ENCODE results near the gene DUSP28. TPM values are rescaled to one million over a fixed set of nuclear protein-coding genes. Genes with fewer than 3 reads are reported as not detected.

The DUSP28 gene
- total and polyA plus RNA-seq, 2 of the 13 experiments (the other 11 are each of a cell fraction or from before 2014, with no cell fraction given), result 5.2 to 8.6 TPM

DNA sequence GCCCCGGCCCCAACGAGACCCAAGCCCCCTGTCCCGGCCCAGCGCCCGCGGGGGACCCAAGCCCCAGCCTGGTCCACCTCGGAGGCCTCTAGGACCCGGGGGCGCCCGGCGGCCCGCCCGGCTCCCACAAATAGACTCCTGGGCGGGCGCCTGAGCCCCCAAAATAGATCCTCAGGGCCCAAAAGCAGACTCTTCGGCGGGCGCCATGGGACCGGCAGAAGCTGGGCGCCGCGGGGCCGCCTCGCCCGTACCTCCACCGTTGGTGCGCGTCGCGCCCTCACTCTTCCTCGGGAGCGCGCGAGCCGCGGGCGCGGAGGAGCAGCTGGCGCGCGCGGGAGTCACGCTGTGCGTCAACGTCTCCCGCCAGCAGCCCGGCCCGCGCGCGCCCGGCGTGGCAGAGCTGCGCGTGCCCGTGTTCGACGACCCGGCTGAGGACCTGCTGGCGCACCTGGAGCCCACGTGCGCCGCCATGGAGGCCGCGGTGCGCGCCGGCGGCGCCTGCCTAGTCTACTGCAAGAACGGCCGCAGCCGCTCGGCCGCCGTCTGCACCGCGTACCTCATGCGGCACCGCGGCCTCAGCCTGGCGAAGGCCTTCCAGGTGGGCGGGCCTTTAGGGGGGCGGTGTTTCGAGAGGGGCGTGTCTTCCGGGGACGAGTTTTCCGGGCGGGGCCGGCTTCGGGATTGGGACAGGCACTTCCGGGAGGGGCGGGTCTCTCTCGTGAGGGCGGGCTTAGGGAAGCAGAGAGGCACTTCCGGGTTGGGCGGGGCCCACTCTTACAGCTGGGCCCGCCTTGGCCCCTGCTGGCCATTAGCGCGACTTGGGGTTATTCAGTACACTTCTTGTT lies 545 bp downstream of the DUSP28 start (continued):
- TF ChIP-seq, protein P1, sequence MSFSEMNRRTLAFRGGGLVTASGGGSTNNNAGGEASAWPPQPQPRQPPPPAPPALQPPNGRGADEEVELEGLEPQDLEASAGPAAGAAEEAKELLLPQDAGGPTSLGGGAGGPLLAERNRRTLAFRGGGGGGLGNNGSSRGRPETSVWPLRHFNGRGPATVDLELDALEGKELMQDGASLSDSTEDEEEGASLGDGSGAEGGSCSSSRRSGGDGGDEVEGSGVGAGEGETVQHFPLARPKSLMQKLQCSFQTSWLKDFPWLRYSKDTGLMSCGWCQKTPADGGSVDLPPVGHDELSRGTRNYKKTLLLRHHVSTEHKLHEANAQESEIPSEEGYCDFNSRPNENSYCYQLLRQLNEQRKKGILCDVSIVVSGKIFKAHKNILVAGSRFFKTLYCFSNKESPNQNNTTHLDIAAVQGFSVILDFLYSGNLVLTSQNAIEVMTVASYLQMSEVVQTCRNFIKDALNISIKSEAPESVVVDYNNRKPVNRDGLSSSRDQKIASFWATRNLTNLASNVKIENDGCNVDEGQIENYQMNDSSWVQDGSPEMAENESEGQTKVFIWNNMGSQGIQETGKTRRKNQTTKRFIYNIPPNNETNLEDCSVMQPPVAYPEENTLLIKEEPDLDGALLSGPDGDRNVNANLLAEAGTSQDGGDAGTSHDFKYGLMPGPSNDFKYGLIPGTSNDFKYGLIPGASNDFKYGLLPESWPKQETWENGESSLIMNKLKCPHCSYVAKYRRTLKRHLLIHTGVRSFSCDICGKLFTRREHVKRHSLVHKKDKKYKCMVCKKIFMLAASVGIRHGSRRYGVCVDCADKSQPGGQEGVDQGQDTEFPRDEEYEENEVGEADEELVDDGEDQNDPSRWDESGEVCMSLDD (CRISPR knock-in tag; IDR thresholded peaks at IDR 0.05; ENCODE audit: borderline replicate concordance), result no peak; the same call in 1 of the 2 replicates
- TF ChIP-seq KMT2B (CRISPR knock-in tag; IDR thresholded peaks at IDR 0.05) (peak; percentile 22; the same call in 1 of the 2 replicates), ZMYM2 (CRISPR knock-in tag; IDR thresholded peaks at IDR 0.05) (no peak), RCOR2 (CRISPR knock-in tag; IDR thresholded peaks at IDR 0.05) (no peak), ZNF703 (CRISPR knock-in tag; IDR thresholded peaks at IDR 0.05; ENCODE audit: borderline replicate concordance) (peak; percentile 87; the same call in 1 of the 2 replicates), FOXA3 (CRISPR knock-in tag; IDR thresholded peaks at IDR 0.05) (no peak; the same call in 1 of the 2 replicates), BHLHE40 (IDR thresholded peaks at IDR 0.05; ENCODE audit: low read length) (0 out of 2 replicates have a peak, but pooled peaks have one; percentile 8), SOX6 (IDR thresholded peaks at IDR 0.05) (no peak), SOX6 (CRISPR knock-in tag; IDR thresholded peaks at IDR 0.05) (peak; percentile 36), ZNF773 (CRISPR knock-in tag; IDR thresholded peaks at IDR 0.05; ENCODE audit: borderline replicate concordance) (peak; percentile 76; the same call in 1 of the 2 replicates), NR1H2 (CRISPR knock-in tag; IDR thresholded peaks at IDR 0.05; ENCODE audit: borderline replicate concordance, low read depth) (peak; percentile 96), SMAD3 (CRISPR knock-in tag; IDR thresholded peaks at IDR 0.05) (peak; percentile 51; the same call in 1 of the 2 replicates), ZNF234 (CRISPR knock-in tag; conservative IDR thresholded peaks at IDR 0.05) (peak; percentile 4), ZNF557 (CRISPR knock-in tag; IDR thresholded peaks at IDR 0.05) (no peak), ZFP82 (CRISPR knock-in tag; IDR thresholded peaks at IDR 0.05; ENCODE audit: borderline replicate concordance) (peak; percentile 97; the same call in 1 of the 2 replicates), MBNL3 (CRISPR knock-in tag; conservative IDR thresholded peaks at IDR 0.05) (no peak; the same call in 1 of the 2 replicates), ZNF781 (CRISPR knock-in tag; IDR thresholded peaks at IDR 0.05; ENCODE audit: borderline replicate concordance, not compliant biosample characterization) (no peak)
- TF ChIP-seq, protein P2, sequence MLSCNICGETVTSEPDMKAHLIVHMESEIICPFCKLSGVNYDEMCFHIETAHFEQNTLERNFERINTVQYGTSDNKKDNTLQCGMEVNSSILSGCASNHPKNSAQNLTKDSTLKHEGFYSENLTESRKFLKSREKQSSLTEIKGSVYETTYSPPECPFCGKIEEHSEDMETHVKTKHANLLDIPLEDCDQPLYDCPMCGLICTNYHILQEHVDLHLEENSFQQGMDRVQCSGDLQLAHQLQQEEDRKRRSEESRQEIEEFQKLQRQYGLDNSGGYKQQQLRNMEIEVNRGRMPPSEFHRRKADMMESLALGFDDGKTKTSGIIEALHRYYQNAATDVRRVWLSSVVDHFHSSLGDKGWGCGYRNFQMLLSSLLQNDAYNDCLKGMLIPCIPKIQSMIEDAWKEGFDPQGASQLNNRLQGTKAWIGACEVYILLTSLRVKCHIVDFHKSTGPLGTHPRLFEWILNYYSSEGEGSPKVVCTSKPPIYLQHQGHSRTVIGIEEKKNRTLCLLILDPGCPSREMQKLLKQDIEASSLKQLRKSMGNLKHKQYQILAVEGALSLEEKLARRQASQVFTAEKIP (CRISPR knock-in tag; IDR thresholded peaks at IDR 0.05; ENCODE audit: borderline replicate concordance), result no peak
- TF ChIP-seq, protein P3, sequence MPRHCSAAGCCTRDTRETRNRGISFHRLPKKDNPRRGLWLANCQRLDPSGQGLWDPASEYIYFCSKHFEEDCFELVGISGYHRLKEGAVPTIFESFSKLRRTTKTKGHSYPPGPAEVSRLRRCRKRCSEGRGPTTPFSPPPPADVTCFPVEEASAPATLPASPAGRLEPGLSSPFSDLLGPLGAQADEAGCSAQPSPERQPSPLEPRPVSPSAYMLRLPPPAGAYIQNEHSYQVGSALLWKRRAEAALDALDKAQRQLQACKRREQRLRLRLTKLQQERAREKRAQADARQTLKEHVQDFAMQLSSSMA (CRISPR knock-in tag; IDR thresholded peaks at IDR 0.05), result peak; percentile 86
- TF ChIP-seq, protein P4, sequence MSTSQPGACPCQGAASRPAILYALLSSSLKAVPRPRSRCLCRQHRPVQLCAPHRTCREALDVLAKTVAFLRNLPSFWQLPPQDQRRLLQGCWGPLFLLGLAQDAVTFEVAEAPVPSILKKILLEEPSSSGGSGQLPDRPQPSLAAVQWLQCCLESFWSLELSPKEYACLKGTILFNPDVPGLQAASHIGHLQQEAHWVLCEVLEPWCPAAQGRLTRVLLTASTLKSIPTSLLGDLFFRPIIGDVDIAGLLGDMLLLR (CRISPR knock-in tag; IDR thresholded peaks at IDR 0.05), result peak; percentile 85
- TF ChIP-seq, protein P5, sequence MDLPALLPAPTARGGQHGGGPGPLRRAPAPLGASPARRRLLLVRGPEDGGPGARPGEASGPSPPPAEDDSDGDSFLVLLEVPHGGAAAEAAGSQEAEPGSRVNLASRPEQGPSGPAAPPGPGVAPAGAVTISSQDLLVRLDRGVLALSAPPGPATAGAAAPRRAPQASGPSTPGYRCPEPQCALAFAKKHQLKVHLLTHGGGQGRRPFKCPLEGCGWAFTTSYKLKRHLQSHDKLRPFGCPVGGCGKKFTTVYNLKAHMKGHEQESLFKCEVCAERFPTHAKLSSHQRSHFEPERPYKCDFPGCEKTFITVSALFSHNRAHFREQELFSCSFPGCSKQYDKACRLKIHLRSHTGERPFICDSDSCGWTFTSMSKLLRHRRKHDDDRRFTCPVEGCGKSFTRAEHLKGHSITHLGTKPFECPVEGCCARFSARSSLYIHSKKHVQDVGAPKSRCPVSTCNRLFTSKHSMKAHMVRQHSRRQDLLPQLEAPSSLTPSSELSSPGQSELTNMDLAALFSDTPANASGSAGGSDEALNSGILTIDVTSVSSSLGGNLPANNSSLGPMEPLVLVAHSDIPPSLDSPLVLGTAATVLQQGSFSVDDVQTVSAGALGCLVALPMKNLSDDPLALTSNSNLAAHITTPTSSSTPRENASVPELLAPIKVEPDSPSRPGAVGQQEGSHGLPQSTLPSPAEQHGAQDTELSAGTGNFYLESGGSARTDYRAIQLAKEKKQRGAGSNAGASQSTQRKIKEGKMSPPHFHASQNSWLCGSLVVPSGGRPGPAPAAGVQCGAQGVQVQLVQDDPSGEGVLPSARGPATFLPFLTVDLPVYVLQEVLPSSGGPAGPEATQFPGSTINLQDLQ (CRISPR knock-in tag; IDR thresholded peaks at IDR 0.05), result no peak; the same call in none of the 2 replicates
